Measurements from ENCODE around the gene FCF1. TPM values are rescaled to one million over a fixed set of nuclear protein-coding genes. Genes with fewer than 3 reads are reported as not detected.

The FCF1 gene
- total and polyA plus RNA-seq, 2 of the 13 experiments (the other 11 are each of a cell fraction or from before 2014, with no cell fraction given), result 31.0 to 44.4 TPM

- peak; percentile 71 for TF ChIP-seq ZNF503 (CRISPR knock-in tag; IDR thresholded peaks at IDR 0.05)
- no peak for TF ChIP-seq HNF4A (CRISPR knock-in tag; IDR thresholded peaks at IDR 0.05)
- 0 out of 2 replicates have a peak, but pooled peaks have one; percentile 48 for TF ChIP-seq ZBTB34 (CRISPR knock-in tag; IDR thresholded peaks at IDR 0.05)
- peak; percentile 90 for TF ChIP-seq YEATS4 (CRISPR knock-in tag; IDR thresholded peaks at IDR 0.05; ENCODE audit: borderline replicate concordance)
- TF ChIP-seq ZNF768 (CRISPR knock-in tag; IDR thresholded peaks at IDR 0.05), result peak; percentile 70; the same call in 1 of the 2 replicates
- peak in 1 of 2 experiments; percentile 76; a peak in 2 of 4 replicates for TF ChIP-seq KLF16 (CRISPR knock-in tag; IDR thresholded peaks at IDR 0.05)
- TF ChIP-seq AKAP8 (CRISPR knock-in tag; IDR thresholded peaks at IDR 0.05), result no peak; the same call in 1 of the 2 replicates
- TF ChIP-seq HINFP (CRISPR knock-in tag; IDR thresholded peaks at IDR 0.05; ENCODE audit: low read depth), result no peak
- TF ChIP-seq NR2F2 (IDR thresholded peaks at IDR 0.05; ENCODE audit: borderline replicate concordance, low read depth), result no peak
- TF ChIP-seq NR1H2 (CRISPR knock-in tag; IDR thresholded peaks at IDR 0.05; ENCODE audit: borderline replicate concordance, low read depth), result no peak
- TF ChIP-seq SALL1 (CRISPR knock-in tag; IDR thresholded peaks at IDR 0.05), result peak; percentile 76
- TF ChIP-seq ZNF101 (CRISPR knock-in tag; IDR thresholded peaks at IDR 0.05; ENCODE audit: borderline replicate concordance, low read depth), result no peak
- TF ChIP-seq ZNF614 (CRISPR knock-in tag; IDR thresholded peaks at IDR 0.05; ENCODE audit: borderline replicate concordance), result peak; percentile 25; the same call in 1 of the 2 replicates
- no peak for TF ChIP-seq TFE3 (CRISPR knock-in tag; IDR thresholded peaks at IDR 0.05)
- peak; percentile 56; the same call in 1 of the 2 replicates for TF ChIP-seq ZNF263 (CRISPR knock-in tag; IDR thresholded peaks at IDR 0.05)
- peak; percentile 90 for TF ChIP-seq YEATS2 (CRISPR knock-in tag; IDR thresholded peaks at IDR 0.05; ENCODE audit: borderline replicate concordance)
- no peak for TF ChIP-seq TRAFD1 (CRISPR knock-in tag; IDR thresholded peaks at IDR 0.05; ENCODE audit: borderline replicate concordance)
- peak; percentile 99 for TF ChIP-seq PHF8 (CRISPR knock-in tag; IDR thresholded peaks at IDR 0.05)
These were observed 50.2 kb downstream of the FCF1 start, which contains the start of gene YLPM1 (continued) for GRCh38 chr14:74762917-74763802.
